ENCODE results near the gene LYPD6B.

GRCh38 chr2:149082735-149083134 lies 44.2 kb downstream of the LYPD6B start:
- TF ChIP-seq CTCF (IDR thresholded peaks at IDR 0.05 in 2 of 3, conservative IDR thresholded peaks at IDR 0.05 in 1 of 3; ENCODE audit: borderline replicate concordance in 1 of 3, insufficient read depth in 1 of 3, low read depth in 2 of 3, low read length in 2 of 3) (no peak), POLR2A (IDR thresholded peaks at IDR 0.05; ENCODE audit: borderline replicate concordance, extremely low read depth, insufficient read depth, insufficient read length) (no peak), JUND (IDR thresholded peaks at IDR 0.05) (no peak), POLR2AphosphoS5 (IDR thresholded peaks at IDR 0.05; ENCODE audit: low read depth, low read length) (no peak), ZBTB33 (IDR thresholded peaks at IDR 0.05; ENCODE audit: extremely low read depth, insufficient replicate concordance, low read length) (no peak), EGR1 (IDR thresholded peaks at IDR 0.05; ENCODE audit: low read depth) (no peak), SIN3A (IDR thresholded peaks at IDR 0.05; ENCODE audit: low read depth) (no peak), RAD21 (IDR thresholded peaks at IDR 0.05; ENCODE audit: low read depth) (no peak), ATF3 (IDR thresholded peaks at IDR 0.05) (no peak), CBX3 (IDR thresholded peaks at IDR 0.05; ENCODE audit: low read depth) (no peak)
